HG02938 (cell line): ENCODE data around the gene RAC2.

ENCODE experiments used
- ATAC-seq: cut with Tn5 transposase; IDR thresholded peaks from one replicate; pipeline ENCODE4 v1.9.1; 2021; ENCODE audit warnings: mild to moderate bottlenecking, moderate library complexity; ENCODE audit not compliant: unreplicated experiment

RAC2 gene

GRCh38 chr22:37192741-37193140 lies 51.3 kb downstream of the RAC2 start:
- no peak for ATAC-seq

- no peak for ATAC-seq
Observed at GRCh38 chr22:37192204-37192603, 51.9 kb downstream of the RAC2 start.

- no peak for ATAC-seq
Observed at GRCh38 chr22:37190262-37190780, 53.7 kb downstream of the RAC2 start.

GRCh38 chr22:37188901-37189466 lies 55.1 kb downstream of the RAC2 start:
- no peak for ATAC-seq

- no peak for ATAC-seq
Observed at GRCh38 chr22:37187891-37188761, 55.9 kb downstream of the RAC2 start, which contains the start of gene C1QTNF6. TSS of gene C1QTNF6 (minus strand) at chr22:37188247. CDS start at chr22:37188213, 34 bp downstream.

- no peak for ATAC-seq
Observed at GRCh38 chr22:37187552-37187890, 56.5 kb downstream of the RAC2 start.

GRCh38 chr22:37186997-37187522 lies 57.0 kb downstream of the RAC2 start:
- ATAC-seq, result no peak

GRCh38 chr22:37186228-37186996 lies 57.7 kb downstream of the RAC2 start:
- ATAC-seq, result no peak

GRCh38 chr22:37185646-37186227 lies 58.3 kb downstream of the RAC2 start:
- no peak for ATAC-seq

GRCh38 chr22:37184816-37185541 lies 59.1 kb downstream of the RAC2 start:
- no peak for ATAC-seq

- ATAC-seq, result no peak
Observed at GRCh38 chr22:37184380-37184755, 59.7 kb downstream of the RAC2 start.

- no peak for ATAC-seq
Observed at GRCh38 chr22:37183432-37184379, 60.4 kb downstream of the RAC2 start.

GRCh38 chr22:37182949-37183245 lies 61.2 kb downstream of the RAC2 start:
- ATAC-seq, result no peak

- ATAC-seq, result no peak
Observed at GRCh38 chr22:37182101-37182948, 61.7 kb downstream of the RAC2 start.

GRCh38 chr22:37181681-37182080 lies 62.4 kb downstream of the RAC2 start:
- no peak for ATAC-seq

- no peak for ATAC-seq
Observed at GRCh38 chr22:37180531-37181231, 63.4 kb downstream of the RAC2 start.

GRCh38 chr22:37179622-37180420 lies 64.2 kb downstream of the RAC2 start:
- no peak for ATAC-seq
